HepG2 (cell line): ENCODE measurements around the gene CCDC34. TPM values are rescaled to one million over a fixed set of nuclear protein-coding genes. Genes with fewer than 3 reads are reported as not detected.

Experiments used
- ADNP ChIP-seq: sonication (generic); formaldehyde crosslinking; IDR thresholded peaks from 2 replicates; pipeline ENCODE4 v1.4.0; 2020; ENCODE audit warnings: missing genetic modification reagents
- AKAP8 ChIP-seq: sonication (generic); formaldehyde crosslinking; IDR thresholded peaks from 2 replicates; pipeline ENCODE4 v1.5.1; 2020; ENCODE audit warnings: mild to moderate bottlenecking, missing genetic modification reagents
- ARNT ChIP-seq: fragments of 450-650 bp; IDR thresholded peaks from 2 replicates; pipeline ENCODE4 v1.6.1; 2017
- ASH2L ChIP-seq: fragments of 300-600, 200-600 bp; sonication (generic); IDR thresholded peaks from 2 replicates; pipeline ENCODE4 v1.7.0; 2017; ENCODE audit warnings: low read depth, mild to moderate bottlenecking, moderate library complexity, mixed read lengths, low read length; ENCODE audit not compliant: insufficient read length
- BHLHE40 ChIP-seq: IDR thresholded peaks from 2 replicates; pipeline ENCODE4 v1.6.1; 2011; ENCODE audit warnings: low read length, improper control_type of control experiment
- CAMTA2 ChIP-seq: sonication (generic); formaldehyde crosslinking; IDR thresholded peaks from 2 replicates; pipeline ENCODE4 v1.4.0; 2020; ENCODE audit warnings: mild to moderate bottlenecking, missing genetic modification reagents, borderline replicate concordance
- CBX1 ChIP-seq: IDR thresholded peaks from one replicate; pipeline ENCODE4 v1.6.1; 2016; ENCODE audit warnings: antibody characterized with exemption, low read depth
- CEBPG ChIP-seq: IDR thresholded peaks from 2 replicates; pipeline ENCODE4 v1.6.1; 2016
- CREB1 ChIP-seq, 2 experiments: fragments of 450-650 bp in 1 of 2; IDR thresholded peaks; 2 replicates each; pipeline ENCODE4 v1.6.1; 2016 to 2017; ENCODE audit warnings: control low read depth in 1 of 2, mild to moderate bottlenecking in 1 of 2, missing compliant biosample characterization in 1 of 2, missing genetic modification characterization in 1 of 2
- HMG20A ChIP-seq: IDR thresholded peaks from 2 replicates; pipeline ENCODE4 v1.6.1; 2016; ENCODE audit warnings: borderline replicate concordance
- HNF4G ChIP-seq, 2 experiments: sonication (generic) in 1 of 2; formaldehyde crosslinking in 1 of 2; IDR thresholded peaks; 2 replicates each; pipeline versions ENCODE4 v1.4.0 to v1.6.1; 2011 to 2020; ENCODE audit warnings: borderline replicate concordance in 2 of 2, low read depth in 2 of 2, mild to moderate bottlenecking in 2 of 2, low read length in 1 of 2, missing genetic modification reagents in 1 of 2, moderate library complexity in 1 of 2
- KDM6A ChIP-seq: IDR thresholded peaks from 2 replicates; pipeline ENCODE4 v1.6.1; 2016; ENCODE audit warnings: low read depth
- MBNL3 ChIP-seq: fragments of 250-450 bp; sonication (Bioruptor Pico); conservative IDR thresholded peaks from 2 replicates; pipeline ENCODE4 v1.8.0; 2022; ENCODE audit warnings: mild to moderate bottlenecking, inconsistent platforms
- MLX ChIP-seq: IDR thresholded peaks from 2 replicates; pipeline ENCODE4 v1.6.1; 2016
- NFE2 ChIP-seq: sonication (generic); formaldehyde crosslinking; IDR thresholded peaks from 2 replicates; pipeline ENCODE4 v1.4.0; 2020; ENCODE audit warnings: missing genetic modification reagents
- POGZ ChIP-seq: sonication (generic); formaldehyde crosslinking; IDR thresholded peaks from 2 replicates; pipeline ENCODE4 v1.4.0; 2020; ENCODE audit warnings: mild to moderate bottlenecking, missing genetic modification reagents
- RXRA ChIP-seq: sonication (generic); formaldehyde crosslinking; IDR thresholded peaks from 2 replicates; pipeline ENCODE4 v1.5.1; 2020; ENCODE audit warnings: missing genetic modification reagents
- SAP130 ChIP-seq: IDR thresholded peaks from 2 replicates; pipeline ENCODE4 v1.6.1; 2016; ENCODE audit warnings: low read depth
- SMC3 ChIP-seq: IDR thresholded peaks from 2 replicates; pipeline ENCODE4 v1.6.1; 2011; ENCODE audit warnings: low read length, improper control_type of control experiment
- ZKSCAN1 ChIP-seq: fragments of 150-350 bp; IDR thresholded peaks from 2 replicates; pipeline ENCODE4 v1.6.1; 2014; ENCODE audit warnings: low read length
- ZMYM3 ChIP-seq: sonication (generic); formaldehyde crosslinking; IDR thresholded peaks from 2 replicates; pipeline ENCODE4 v1.5.1; 2020; ENCODE audit warnings: mild to moderate bottlenecking, missing genetic modification reagents
- ZMYM4 ChIP-seq: sonication (generic); formaldehyde crosslinking; IDR thresholded peaks from 2 replicates; pipeline ENCODE4 v1.8.1; 2023; ENCODE audit warnings: mild to moderate bottlenecking, missing genetic modification reagents
- ZNF17 ChIP-seq: sonication (generic); formaldehyde crosslinking; IDR thresholded peaks from 2 replicates; pipeline ENCODE4 v1.5.0; 2020; ENCODE audit warnings: mild to moderate bottlenecking, missing genetic modification reagents
- ZNF337 ChIP-seq: sonication (generic); formaldehyde crosslinking; IDR thresholded peaks from 2 replicates; pipeline ENCODE4 v1.5.1; 2020; ENCODE audit warnings: missing genetic modification reagents, low read depth, mild to moderate bottlenecking, borderline replicate concordance
- ZNF674 ChIP-seq: sonication (generic); formaldehyde crosslinking; IDR thresholded peaks from 2 replicates; pipeline ENCODE4 v1.5.0; 2020; ENCODE audit warnings: low read depth, mild to moderate bottlenecking, missing genetic modification reagents
- ZNF776 ChIP-seq: sonication (generic); formaldehyde crosslinking; IDR thresholded peaks from 2 replicates; pipeline ENCODE4 v1.4.0; 2020; ENCODE audit warnings: mild to moderate bottlenecking, missing genetic modification reagents
- ZNF780A ChIP-seq: sonication (generic); formaldehyde crosslinking; IDR thresholded peaks from 2 replicates; pipeline ENCODE4 v1.8.0; 2022; ENCODE audit warnings: mild to moderate bottlenecking, missing genetic modification reagents, moderate library complexity
- ZZZ3 ChIP-seq: sonication (generic); formaldehyde crosslinking; IDR thresholded peaks from 2 replicates; pipeline ENCODE4 v1.4.0; 2020; ENCODE audit warnings: missing genetic modification reagents, mild to moderate bottlenecking, borderline replicate concordance
- polyA plus RNA-seq, 8 experiments: library from polyadenylated mRNA; depleted of rRNA in 3 of 8; stranded (reverse) in 7 of 8; unstranded in 1 of 8; fragments of >200 nt; fragmentation: Illumina TruSeq in 4 of 8; extraction: Trizol in 4 of 8; gene quantifications; 2 replicates each; pipeline versions ENCODE4 v1.2.1 to v1.2.3, GENCODE V29; 2011 to 2016; ENCODE audit warnings: low read depth in 4 of 8, missing spikeins in 1 of 8, mixed read lengths in 1 of 8; ENCODE audit not compliant: insufficient read depth in 1 of 8
- total RNA-seq, 5 experiments: library from RNA; depleted of rRNA; stranded (reverse); fragments of >200 nt; fragmentation: Illumina TruSeq; extraction: Trizol; gene quantifications; 2 replicates each; pipeline ENCODE4 v1.2.3, GENCODE V29; 2016; ENCODE audit warnings: low read depth in 1 of 5
- TF ChIP-seq, protein P1 (sequence below): sonication (generic); formaldehyde crosslinking; IDR thresholded peaks from 2 replicates; pipeline ENCODE4 v1.4.0; 2020; ENCODE audit warnings: missing genetic modification reagents, borderline replicate concordance

CCDC34 gene
- total and polyA plus RNA-seq, 2 of the 13 experiments (the other 11 are each of a cell fraction or from before 2014, with no cell fraction given) = 7.6 to 34.3 TPM

DNA sequence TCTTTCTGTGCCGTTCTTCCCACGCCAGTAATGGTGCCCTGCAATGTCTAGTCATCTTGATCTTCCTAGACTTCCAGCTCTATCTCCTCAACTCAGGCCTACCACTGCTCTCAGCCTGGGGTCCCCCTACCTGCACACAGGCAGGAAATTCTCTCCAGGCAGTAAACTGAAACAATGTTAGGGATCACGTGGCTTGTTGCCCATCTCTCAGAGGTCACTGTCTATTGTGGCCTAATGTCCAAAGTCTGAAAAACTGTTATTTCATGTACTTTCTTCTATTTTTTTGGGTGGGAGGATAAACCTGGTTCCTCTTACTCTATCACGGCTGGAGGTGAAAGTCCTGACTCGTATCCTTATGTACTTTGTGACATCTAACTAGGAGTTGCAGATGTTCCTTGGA lies 59.1 kb downstream of the CCDC34 start (continued):
- TF ChIP-seq CAMTA2 (CRISPR knock-in tag) = no peak
- TF ChIP-seq KDM6A = no peak
- TF ChIP-seq CEBPG = no peak
- TF ChIP-seq ZNF337 (CRISPR knock-in tag) = no peak
- no peak; the same call in 1 of the 2 replicates for TF ChIP-seq ZMYM4 (CRISPR knock-in tag)
- peak; percentile 50; the same call in 1 of the 2 replicates for TF ChIP-seq MLX
- no peak for TF ChIP-seq SMC3
- TF ChIP-seq POGZ (CRISPR knock-in tag) = peak; percentile 62
- TF ChIP-seq MBNL3 (CRISPR knock-in tag) = no peak
- TF ChIP-seq CREB1 (IDR thresholded peaks at IDR 0.05) = no peak
- TF ChIP-seq CREB1 (CRISPR knock-in tag; IDR thresholded peaks at IDR 0.05) = no peak
- no peak for TF ChIP-seq ZZZ3
- TF ChIP-seq ZNF776 (CRISPR knock-in tag) = no peak
- 0 out of 2 replicates have a peak, but pooled peaks have one; percentile 32 for TF ChIP-seq ZMYM3 (CRISPR knock-in tag)
- no peak for TF ChIP-seq ZNF780A (CRISPR knock-in tag)
- TF ChIP-seq BHLHE40 = 0 out of 2 replicates have a peak, but pooled peaks have one; percentile 16
- no peak for TF ChIP-seq RXRA (CRISPR knock-in tag)
- TF ChIP-seq HMG20A = no peak
- no peak for TF ChIP-seq ZNF674 (CRISPR knock-in tag)
- no peak for TF ChIP-seq ADNP
- 0 out of 2 replicates have a peak, but pooled peaks have one; percentile 13 for TF ChIP-seq SAP130 (CRISPR knock-in tag)
- peak; percentile 51; the same call in 1 of the 2 replicates for TF ChIP-seq HNF4G (IDR thresholded peaks at IDR 0.05; ENCODE audit: borderline replicate concordance, low read depth, low read length)
- TF ChIP-seq HNF4G (CRISPR knock-in tag; IDR thresholded peaks at IDR 0.05; ENCODE audit: borderline replicate concordance, low read depth) = no peak
- TF ChIP-seq ASH2L = no peak
- no peak for TF ChIP-seq ZNF17 (CRISPR knock-in tag)
- TF ChIP-seq ARNT = no peak
- TF ChIP-seq, protein P1, sequence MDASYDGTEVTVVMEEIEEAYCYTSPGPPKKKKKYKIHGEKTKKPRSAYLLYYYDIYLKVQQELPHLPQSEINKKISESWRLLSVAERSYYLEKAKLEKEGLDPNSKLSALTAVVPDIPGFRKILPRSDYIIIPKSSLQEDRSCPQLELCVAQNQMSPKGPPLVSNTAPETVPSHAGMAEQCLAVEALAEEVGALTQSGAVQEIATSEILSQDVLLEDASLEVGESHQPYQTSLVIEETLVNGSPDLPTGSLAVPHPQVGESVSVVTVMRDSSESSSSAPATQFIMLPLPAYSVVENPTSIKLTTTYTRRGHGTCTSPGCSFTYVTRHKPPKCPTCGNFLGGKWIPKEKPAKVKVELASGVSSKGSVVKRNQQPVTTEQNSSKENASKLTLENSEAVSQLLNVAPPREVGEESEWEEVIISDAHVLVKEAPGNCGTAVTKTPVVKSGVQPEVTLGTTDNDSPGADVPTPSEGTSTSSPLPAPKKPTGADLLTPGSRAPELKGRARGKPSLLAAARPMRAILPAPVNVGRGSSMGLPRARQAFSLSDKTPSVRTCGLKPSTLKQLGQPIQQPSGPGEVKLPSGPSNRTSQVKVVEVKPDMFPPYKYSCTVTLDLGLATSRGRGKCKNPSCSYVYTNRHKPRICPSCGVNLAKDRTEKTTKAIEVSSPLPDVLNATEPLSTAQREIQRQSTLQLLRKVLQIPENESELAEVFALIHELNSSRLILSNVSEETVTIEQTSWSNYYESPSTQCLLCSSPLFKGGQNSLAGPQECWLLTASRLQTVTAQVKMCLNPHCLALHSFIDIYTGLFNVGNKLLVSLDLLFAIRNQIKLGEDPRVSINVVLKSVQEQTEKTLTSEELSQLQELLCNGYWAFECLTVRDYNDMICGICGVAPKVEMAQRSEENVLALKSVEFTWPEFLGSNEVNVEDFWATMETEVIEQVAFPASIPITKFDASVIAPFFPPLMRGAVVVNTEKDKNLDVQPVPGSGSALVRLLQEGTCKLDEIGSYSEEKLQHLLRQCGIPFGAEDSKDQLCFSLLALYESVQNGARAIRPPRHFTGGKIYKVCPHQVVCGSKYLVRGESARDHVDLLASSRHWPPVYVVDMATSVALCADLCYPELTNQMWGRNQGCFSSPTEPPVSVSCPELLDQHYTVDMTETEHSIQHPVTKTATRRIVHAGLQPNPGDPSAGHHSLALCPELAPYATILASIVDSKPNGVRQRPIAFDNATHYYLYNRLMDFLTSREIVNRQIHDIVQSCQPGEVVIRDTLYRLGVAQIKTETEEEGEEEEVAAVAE (CRISPR knock-in tag) = no peak
- no peak for TF ChIP-seq AKAP8 (CRISPR knock-in tag)
- TF ChIP-seq NFE2 (CRISPR knock-in tag) = no peak
- TF ChIP-seq CBX1 = no peak
- TF ChIP-seq ZKSCAN1 = no peak
